ENCODE measurements around the gene KCNK15. TPM values are rescaled to one million over a fixed set of nuclear protein-coding genes. Genes with fewer than 3 reads are reported as not detected.

KCNK15 gene
- polyA plus RNA-seq, 1 experiment = 0.82 TPM

Other genes with a start within 250 kb of the KCNK15 start
- gene SERINC3, start 223.8 kb upstream of the KCNK15 start, polyA plus RNA-seq (2011; rRNA removed) = 284 and 333 TPM in 2 replicates
- 130 and 186 TPM in 2 replicates for gene PKIG, start 163.3 kb upstream of the KCNK15 start, polyA plus RNA-seq (2011; rRNA removed)
- gene ADA, start 94.2 kb upstream of the KCNK15 start, polyA plus RNA-seq (2011; rRNA removed) = 18.7 and 24.7 TPM in 2 replicates
- gene CCN5, start 30.5 kb upstream of the KCNK15 start, polyA plus RNA-seq (2011; rRNA removed) = 0.91 and 2.0 TPM in 2 replicates
- gene RIMS4, start 64.7 kb downstream of the KCNK15 start, polyA plus RNA-seq (2011; rRNA removed) = not detected in 2 replicates
- gene YWHAB, start 139.8 kb downstream of the KCNK15 start, polyA plus RNA-seq (2011; rRNA removed) = 60.5 and 114 TPM in 2 replicates
- 40.5 and 55.0 TPM in 2 replicates for gene PABPC1L, start 164.2 kb downstream of the KCNK15 start, polyA plus RNA-seq (2011; rRNA removed)
- gene TOMM34, start 214.5 kb downstream of the KCNK15 start, polyA plus RNA-seq (2011; rRNA removed) = 37.9 and 48.6 TPM in 2 replicates
- gene STK4, start 220.6 kb downstream of the KCNK15 start, polyA plus RNA-seq (2011; rRNA removed) = 12.4 and 19.9 TPM in 2 replicates

Measured in BJ (cell line).